ENCODE measurements around the gene MYL5. TPM values are rescaled to one million over a fixed set of nuclear protein-coding genes. Genes with fewer than 3 reads are reported as not detected.

MYL5 gene
- total RNA-seq, 4 donors from 2014 or later = 16.0 to 37.7 (median 20.1) TPM

- no peak for TF ChIP-seq CTCF (IDR thresholded peaks at IDR 0.05; ENCODE audit: low read depth)
Observed at GRCh38 chr4:723751-724530, 49.6 kb downstream of the MYL5 start.

DNA sequence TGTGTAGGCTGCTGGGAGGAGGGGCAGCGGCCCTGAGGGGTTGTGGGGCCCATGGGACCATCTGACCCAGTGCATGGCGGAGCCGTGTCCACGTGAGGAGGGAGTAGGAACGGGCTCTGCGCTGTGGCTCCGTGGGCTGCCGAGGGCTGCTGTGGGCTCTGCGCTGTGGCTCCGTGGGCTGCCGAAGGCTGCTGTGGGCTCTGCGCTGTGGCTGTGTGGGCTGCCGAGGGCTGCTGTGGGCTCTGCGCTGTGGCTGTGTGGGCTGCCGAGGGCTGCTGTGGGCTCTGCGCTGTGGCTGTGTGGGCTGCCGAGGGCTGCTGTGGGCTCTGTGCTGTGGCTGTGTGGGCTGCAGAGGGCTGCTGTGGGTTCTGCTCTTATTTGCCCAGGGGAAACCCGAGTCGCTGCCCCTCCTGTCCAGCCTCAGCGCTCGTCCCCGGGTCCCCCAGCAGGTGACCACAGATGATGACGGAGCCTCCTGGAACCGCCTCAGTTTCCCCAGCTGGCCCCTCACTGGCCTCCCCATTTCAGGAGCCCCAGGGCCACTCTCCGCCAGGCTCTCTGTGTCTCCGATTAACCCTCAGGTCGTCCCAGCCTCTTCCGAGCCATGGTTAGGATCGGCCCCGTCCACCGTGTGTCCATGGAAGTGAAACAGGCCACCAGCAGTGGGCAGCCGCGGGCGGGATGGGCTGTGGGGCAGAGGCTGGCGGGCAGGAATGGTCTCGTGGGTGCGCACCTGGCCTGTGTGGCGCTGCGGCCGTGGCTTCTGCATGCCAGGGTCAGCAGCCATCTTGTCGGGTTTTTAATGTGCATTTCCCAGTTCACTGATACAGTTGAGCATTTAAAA is 51.3 kb downstream of the MYL5 start:
- no peak for TF ChIP-seq CTCF (IDR thresholded peaks at IDR 0.05; ENCODE audit: low read depth)

DNA sequence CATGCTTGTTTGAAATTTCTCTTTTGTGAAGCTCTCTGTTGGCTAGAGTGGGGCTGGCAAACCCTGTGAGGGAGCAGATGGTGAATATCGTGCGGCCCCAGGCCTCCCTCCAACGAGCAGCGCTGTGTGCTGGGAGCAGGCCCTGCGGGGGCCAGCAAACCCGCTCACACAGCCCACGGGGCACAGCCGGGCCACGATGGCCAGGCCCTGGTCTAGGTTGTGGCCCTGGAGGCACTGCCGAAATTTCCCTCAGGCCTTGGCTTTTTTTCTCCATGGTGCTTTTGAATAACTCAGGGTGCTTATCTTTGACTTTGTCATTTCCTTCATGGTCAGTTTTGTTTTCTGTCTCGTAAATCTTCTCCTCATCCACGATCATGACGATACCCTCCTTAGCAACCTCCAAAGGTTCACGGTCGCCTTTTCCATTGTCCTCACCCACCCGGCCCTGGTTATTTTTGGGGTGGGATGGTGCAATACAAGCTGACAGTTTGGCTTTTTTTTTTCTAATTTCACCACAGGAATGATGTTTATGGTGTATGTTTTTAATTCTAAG is 52.0 kb downstream of the MYL5 start:
- TF ChIP-seq CTCF (IDR thresholded peaks at IDR 0.05; ENCODE audit: low read depth) = no peak

GRCh38 chr4:726838-727237 is 52.5 kb downstream of the MYL5 start:
- TF ChIP-seq CTCF (IDR thresholded peaks at IDR 0.05; ENCODE audit: low read depth) = no peak

GRCh38 chr4:727576-727975 is 53.2 kb downstream of the MYL5 start:
- TF ChIP-seq CTCF (IDR thresholded peaks at IDR 0.05; ENCODE audit: low read depth) = no peak

- no peak for TF ChIP-seq CTCF (IDR thresholded peaks at IDR 0.05; ENCODE audit: low read depth)
Observed at GRCh38 chr4:729336-730315, 55.3 kb downstream of the MYL5 start.
